Keratinocyte (primary cell): Measurements from ENCODE around the gene SEPTIN6. TPM values are rescaled to one million over a fixed set of nuclear protein-coding genes. Genes with fewer than 3 reads are reported as not detected.

Source experiments
- DNase-seq: peaks from one replicate; pipeline ENCODE4 v3.0.0-alpha.2; 2011; ENCODE audit warnings: low read depth, missing footprints, low spot score
- FAIRE-seq: peaks from 2 replicates; lab custom pipeline; 2011; peaks lifted over from hg19 to GRCh38; lab: Jason Lieb, UNC
- H2AFZ ChIP-seq: 2 replicates; pipeline ENCODE4 v1.6.0; 2012; ENCODE audit warnings: low read length, control low read depth, inconsistent platforms; ENCODE audit not compliant: control insufficient read depth
- H3K27ac ChIP-seq: 2 replicates; pipeline ENCODE4 v1.5.1; 2011; ENCODE audit warnings: low read length; ENCODE audit not compliant: control insufficient read depth, insufficient read depth
- H3K27me3 ChIP-seq: 3 replicates; pipeline ENCODE4 v1.6.0; 2011; ENCODE audit warnings: low read length; ENCODE audit not compliant: control insufficient read depth, insufficient read depth; ENCODE audit errors: extremely low read depth
- H3K36me3 ChIP-seq, 2 experiments: 2 replicates in 1 of 2; 3 replicates in 1 of 2; pipeline ENCODE4 v1.5.1; 2011; ENCODE audit warnings: low read length in 2 of 2, mild to moderate bottlenecking in 1 of 2; ENCODE audit not compliant: control insufficient read depth in 2 of 2, insufficient read depth in 2 of 2; ENCODE audit errors: extremely low read depth in 1 of 2
- H3K4me1 ChIP-seq: 3 replicates; pipeline ENCODE4 v1.5.1; 2011; ENCODE audit warnings: low read length; ENCODE audit not compliant: control insufficient read depth, insufficient read depth; ENCODE audit errors: extremely low read depth
- H3K4me2 ChIP-seq: 3 replicates; pipeline ENCODE4 v1.6.0; 2011; ENCODE audit warnings: low read depth, low read length; ENCODE audit not compliant: control insufficient read depth, insufficient read depth; ENCODE audit errors: extremely low read depth
- H3K4me3 ChIP-seq, 3 experiments: fragments of 200-600 bp in 1 of 3; sonication (generic) in 1 of 3; 2 replicates in 2 of 3; 3 replicates in 1 of 3; pipeline ENCODE4 v1.5.1; 2011 to 2016; ENCODE audit warnings: low read length in 3 of 3, mild to moderate bottlenecking in 3 of 3, control low read depth in 2 of 3, inconsistent platforms in 1 of 3, low read depth in 1 of 3, mixed read lengths in 1 of 3, mixed run types in 1 of 3, moderate library complexity in 1 of 3; ENCODE audit not compliant: control insufficient read depth in 2 of 3, insufficient read depth in 2 of 3; ENCODE audit errors: extremely low read depth in 1 of 3
- H3K79me2 ChIP-seq: 2 replicates; pipeline ENCODE4 v1.6.0; 2012; ENCODE audit warnings: low read length; ENCODE audit not compliant: control insufficient read depth, insufficient read depth
- H3K9ac ChIP-seq: 3 replicates; pipeline ENCODE4 v1.6.0; 2011; ENCODE audit warnings: low read length; ENCODE audit not compliant: control insufficient read depth, insufficient read depth; ENCODE audit errors: extremely low read depth
- H3K9me1 ChIP-seq: 3 replicates; pipeline ENCODE4 v1.6.0; 2011; ENCODE audit warnings: low read length; ENCODE audit not compliant: control insufficient read depth, insufficient read depth; ENCODE audit errors: extremely low read depth
- H3K9me3 ChIP-seq: 2 replicates; pipeline ENCODE4 v1.5.1; 2012; ENCODE audit warnings: low read depth, low read length; ENCODE audit not compliant: control insufficient read depth
- H4K20me1 ChIP-seq: 3 replicates; pipeline ENCODE4 v1.6.0; 2011; ENCODE audit warnings: low read length; ENCODE audit not compliant: control insufficient read depth, insufficient read depth; ENCODE audit errors: extremely low read depth
- CTCF ChIP-seq, 3 experiments: IDR thresholded peaks in 1 of 3; conservative IDR thresholded peaks in 1 of 3; optimal IDR thresholded peaks in 1 of 3; 2 replicates in 2 of 3; 3 replicates in 1 of 3; pipeline versions ENCODE3 to v1.5.1; 2011; ENCODE audit warnings: low read length in 3 of 3, mild to moderate bottlenecking in 3 of 3, moderate library complexity in 2 of 3, control low read depth in 1 of 3, inconsistent platforms in 1 of 3; ENCODE audit not compliant: insufficient read depth in 2 of 3; ENCODE audit errors: extremely low read depth in 1 of 3
- EZH2 ChIP-seq: IDR thresholded peaks from one replicate; pipeline ENCODE4 v1.6.1; 2012; ENCODE audit warnings: inconsistent platforms, mild to moderate bottlenecking, low read length, moderate library complexity
- dilution Hi-C: fragments of 300-500 bp; cut with MboI; formaldehyde crosslinking; loops from one replicate; pipeline ENCODE4 v1.7.0; 2020; ENCODE audit warnings: low sequenced_read_pairs; ENCODE audit not compliant: extremely low pct_ligation_motif_present
- polyA plus RNA-seq, 5 experiments: library from polyadenylated mRNA; depleted of rRNA in 3 of 5; stranded (reverse) in 3 of 5; stranded (forward) in 1 of 5; unstranded in 1 of 5; fragments of >200 nt; gene quantifications; 1 replicate in 1 of 5; 2 replicates in 3 of 5; 3 replicates in 1 of 5; pipeline versions ENCODE4 v1.2.1 to v1.2.3, GENCODE V29; 2011 to 2012; ENCODE audit warnings: missing spikeins in 2 of 5, low read depth in 1 of 5, low replicate concordance in 1 of 5

The SEPTIN6 gene
- polyA plus RNA-seq, 1 donor (not counting 4 experiments of a cell fraction or from before 2014, with no cell fraction given) = 12.6 TPM

DNA sequence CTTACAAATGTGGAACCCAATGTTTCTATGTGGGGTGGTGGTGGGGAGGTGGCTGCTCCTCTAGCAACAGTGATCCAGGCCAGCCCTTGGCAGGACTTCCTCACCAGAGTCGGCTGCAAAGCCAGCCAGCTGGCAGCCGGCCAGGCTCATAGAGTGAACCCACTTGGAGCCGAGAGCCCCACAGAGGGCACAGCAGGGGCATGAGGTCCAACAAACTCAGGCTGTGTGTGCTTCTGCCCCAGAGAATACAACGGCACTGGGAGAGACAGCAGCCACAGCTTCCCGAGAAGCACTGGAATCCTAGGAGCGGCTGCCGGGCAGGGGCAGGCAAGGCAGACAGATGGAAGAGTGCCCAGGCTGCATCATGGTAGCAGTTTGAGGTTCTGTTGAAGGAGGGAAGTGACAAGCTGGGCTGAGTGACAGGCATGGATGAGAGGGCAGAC lies 42.0 kb upstream of the SEPTIN6 start:
- no peaks in the 10 kb centered on the region for H3K9me1 ChIP-seq
- FAIRE-seq (no peak), DNase-seq (no peak)
- dilution Hi-C loops = no loop called here
- H3K9ac ChIP-seq = no peak overlapping the region
- H3K27me3 ChIP-seq = no peaks in the 10 kb centered on the region
- H3K4me3 ChIP-seq = no peak overlapping the region
- no peaks in the 10 kb centered on the region for H3K36me3 ChIP-seq
- no peaks in the 10 kb centered on the region for H3K79me2 ChIP-seq
- TF ChIP-seq EZH2 (no peak), CTCF (optimal IDR thresholded peaks at IDR 0.05 in 1 of 3, IDR thresholded peaks at IDR 0.05 in 1 of 3, conservative IDR thresholded peaks at IDR 0.05 in 1 of 3; ENCODE audit: extremely low read depth in 1 of 3, insufficient read depth in 2 of 3, low read length in 3 of 3) (no peak)
- H4K20me1 ChIP-seq = no peaks in the 10 kb centered on the region
- no peak overlapping the region for H3K27ac ChIP-seq
- H2AFZ ChIP-seq = no peak overlapping the region
- no peak overlapping the region for H3K4me2 ChIP-seq
- no peaks in the 10 kb centered on the region for H3K9me3 ChIP-seq
- no peaks in the 10 kb centered on the region for H3K4me1 ChIP-seq

GRCh38 chrX:119729408-119730201 lies 36.6 kb upstream of the SEPTIN6 start:
- dilution Hi-C loops = no loop called here
- no peaks in the 10 kb centered on the region for H3K36me3 ChIP-seq

More at GRCh38 chrX:119729408-119730201, 36.6 kb upstream of the SEPTIN6 start:
- no peaks in the 10 kb centered on the region for H3K9me1 ChIP-seq
- no peak overlapping the region for H3K9ac ChIP-seq
- H3K4me3 ChIP-seq = no peak overlapping the region
- H3K27ac ChIP-seq = no peak overlapping the region
- no peak for DNase-seq
- no peaks in the 10 kb centered on the region for H4K20me1 ChIP-seq
- H3K4me2 ChIP-seq = no peak overlapping the region
- no peaks in the 10 kb centered on the region for H3K27me3 ChIP-seq
- TF ChIP-seq EZH2 (no peak), CTCF (optimal IDR thresholded peaks at IDR 0.05 in 1 of 3, IDR thresholded peaks at IDR 0.05 in 1 of 3, conservative IDR thresholded peaks at IDR 0.05 in 1 of 3; ENCODE audit: extremely low read depth in 1 of 3, insufficient read depth in 2 of 3, low read length in 3 of 3) (peak; percentile 31 to 57 (median 51))
- FAIRE-seq = no peak
- H3K79me2 ChIP-seq = no peaks in the 10 kb centered on the region
- H2AFZ ChIP-seq = no peak overlapping the region
- H3K4me1 ChIP-seq = no peaks in the 10 kb centered on the region
- no peaks in the 10 kb centered on the region for H3K9me3 ChIP-seq
